Subcutaneous adipose tissue (tissue), 4 donors: ENCODE results near the gene CCDC38. TPM values are rescaled to one million over a fixed set of nuclear protein-coding genes. Genes with fewer than 3 reads are reported as not detected.

Experiments used
- total RNA-seq, 4 donors: library from RNA; depleted of rRNA; stranded (reverse); fragments of >200 nt; gene quantifications; one replicate each; pipeline ENCODE4 v1.1.0, GENCODE V29; 2016
- TF ChIP-seq, protein P1 (sequence below): fragments of 450-650 bp; IDR thresholded peaks from one replicate; pipeline ENCODE4 v1.5.1; 2016; ENCODE audit warnings: low read depth, mild to moderate bottlenecking, control low read depth, antibody characterized with exemption, moderate library complexity

The CCDC38 gene
- total RNA-seq, 4 donors from 2014 or later, result not detected

DNA sequence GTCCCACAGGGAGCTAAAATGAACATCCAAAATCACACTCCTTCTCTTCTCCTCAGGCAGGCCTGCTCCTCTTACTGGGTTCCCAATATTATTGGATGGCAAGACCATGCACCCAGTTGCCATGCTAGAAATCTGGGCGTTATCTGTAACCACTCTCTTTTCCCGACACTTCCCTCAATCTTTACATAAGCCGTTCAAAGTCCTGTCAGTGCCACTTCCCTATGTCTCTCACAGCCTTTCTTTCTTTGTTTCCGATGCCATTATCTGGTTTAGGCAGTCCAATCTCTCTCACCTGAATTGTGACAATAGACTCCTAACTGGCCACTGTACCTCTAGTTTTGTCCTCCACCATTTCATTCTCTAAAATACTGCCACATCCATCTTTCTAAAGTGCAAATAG, 59.5 kb downstream of the CCDC38 start:
- TF ChIP-seq, protein P1, sequence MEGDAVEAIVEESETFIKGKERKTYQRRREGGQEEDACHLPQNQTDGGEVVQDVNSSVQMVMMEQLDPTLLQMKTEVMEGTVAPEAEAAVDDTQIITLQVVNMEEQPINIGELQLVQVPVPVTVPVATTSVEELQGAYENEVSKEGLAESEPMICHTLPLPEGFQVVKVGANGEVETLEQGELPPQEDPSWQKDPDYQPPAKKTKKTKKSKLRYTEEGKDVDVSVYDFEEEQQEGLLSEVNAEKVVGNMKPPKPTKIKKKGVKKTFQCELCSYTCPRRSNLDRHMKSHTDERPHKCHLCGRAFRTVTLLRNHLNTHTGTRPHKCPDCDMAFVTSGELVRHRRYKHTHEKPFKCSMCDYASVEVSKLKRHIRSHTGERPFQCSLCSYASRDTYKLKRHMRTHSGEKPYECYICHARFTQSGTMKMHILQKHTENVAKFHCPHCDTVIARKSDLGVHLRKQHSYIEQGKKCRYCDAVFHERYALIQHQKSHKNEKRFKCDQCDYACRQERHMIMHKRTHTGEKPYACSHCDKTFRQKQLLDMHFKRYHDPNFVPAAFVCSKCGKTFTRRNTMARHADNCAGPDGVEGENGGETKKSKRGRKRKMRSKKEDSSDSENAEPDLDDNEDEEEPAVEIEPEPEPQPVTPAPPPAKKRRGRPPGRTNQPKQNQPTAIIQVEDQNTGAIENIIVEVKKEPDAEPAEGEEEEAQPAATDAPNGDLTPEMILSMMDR, result no peak

DNA sequence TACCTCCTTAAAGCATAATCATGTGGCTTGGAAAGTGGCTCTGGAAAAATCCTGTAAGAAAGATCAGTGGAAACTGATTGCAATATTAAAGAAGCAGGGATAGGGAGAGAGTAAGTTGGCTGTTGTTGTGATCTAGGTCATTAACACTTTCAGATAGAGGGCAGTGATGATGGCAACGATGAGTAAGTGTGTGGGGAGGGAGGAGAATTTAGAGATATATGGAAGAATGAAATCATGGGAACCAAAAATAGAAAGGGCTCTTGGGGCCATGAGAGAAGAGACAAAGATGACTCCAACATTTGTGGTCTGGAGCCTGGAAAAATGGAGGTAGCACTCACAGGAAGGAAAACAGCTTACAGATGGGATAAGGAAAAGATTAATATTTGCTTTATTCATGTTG, 60.3 kb downstream of the CCDC38 start:
- TF ChIP-seq, protein P1, result no peak

- TF ChIP-seq, protein P1, result no peak
Measured at GRCh38 chr12:95881331-95881955, 61.0 kb downstream of the CCDC38 start.

DNA sequence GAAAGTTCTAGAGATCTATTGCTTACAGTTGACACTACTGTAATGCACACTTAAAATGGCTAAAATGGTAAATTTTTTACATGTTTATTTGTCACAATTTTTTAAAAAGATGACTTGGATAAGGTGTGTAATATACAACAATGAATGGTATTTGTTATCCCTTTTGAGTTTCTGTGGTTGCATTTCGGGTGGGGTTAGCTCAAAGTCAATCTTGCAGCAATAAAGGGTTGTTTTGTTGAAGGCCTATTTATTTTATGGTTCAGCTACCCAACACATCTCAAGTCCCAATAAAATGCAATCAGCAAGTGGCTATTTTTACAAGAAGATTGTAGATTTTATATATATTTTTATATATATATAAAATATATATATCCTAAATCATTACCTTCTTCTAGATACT, 61.5 kb downstream of the CCDC38 start:
- TF ChIP-seq, protein P1, result no peak

- TF ChIP-seq, protein P1, result no peak
Measured at GRCh38 chr12:95877622-95878021, 64.8 kb downstream of the CCDC38 start.

- TF ChIP-seq, protein P1, result no peak
Measured at GRCh38 chr12:95874452-95874851, 68.0 kb downstream of the CCDC38 start.

DNA sequence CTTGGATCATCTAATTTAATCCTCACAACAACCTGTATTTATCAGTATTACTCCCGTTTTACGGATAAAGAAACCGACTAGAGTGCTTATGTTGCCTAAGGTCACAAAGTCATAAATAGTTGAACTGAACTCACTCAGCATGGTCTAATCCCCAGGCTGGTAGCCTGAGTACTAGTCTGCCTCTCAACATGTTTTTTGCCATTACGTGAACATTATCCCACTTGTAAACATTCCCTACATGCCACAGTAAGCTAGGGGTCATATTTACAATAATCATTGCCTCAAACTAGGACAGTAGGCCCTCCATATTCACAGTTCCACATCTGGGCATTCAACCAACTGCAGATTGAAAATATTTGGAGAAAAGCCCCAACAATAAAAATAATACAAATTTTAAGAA, 71.5 kb downstream of the CCDC38 start:
- TF ChIP-seq, protein P1, result no peak
